K562 (cell line): Measurements from ENCODE around the gene RNF166. TPM values are rescaled to one million over a fixed set of nuclear protein-coding genes. Genes with fewer than 3 reads are reported as not detected.

Experiments
- ATAC-seq: fragments of 200-7000 bp; cut with Tn5 transposase; 3 replicates; pipeline ENCODE4 v1.9.1; 2020; ENCODE audit warnings: moderate library complexity
- BruUV-seq: library from RNA; stranded (reverse); fragments of 400-500 nt; replicated peaks from 2 replicates; lab custom pipeline; 2021; lab: Mats Ljungman, UMichigan
- CTCF ChIA-PET: fragments of 300-600 bp; formaldehyde crosslinking; extraction: SDS; loops from one replicate; lab custom pipeline; 2021; ENCODE audit warnings: low intra/inter-chr PET ratio; lab: Yijun Ruan, JAX
- POLR2A ChIA-PET: fragments of 300-600, 350-650 bp; sonication (Branson Sonifier 250); formaldehyde crosslinking; extraction: SDS; loops from one replicate; lab custom pipeline; 2021; ENCODE audit warnings: antibody characterized with exemption, inconsistent platforms; lab: Yijun Ruan, JAX
- DNase-seq, 4 experiments: peaks; one replicate each; pipeline versions ENCODE4 v3.0.0 to v3.0.0-alpha.2; 2011 to 2018; ENCODE audit warnings: low spot score in 3 of 4, mixed read lengths in 3 of 4; ENCODE audit errors: extremely low read depth in 1 of 4
- FAIRE-seq: peaks from 2 replicates; lab custom pipeline; 2011; peaks lifted over from hg19 to GRCh38; lab: Jason Lieb, UNC
- H2AFZ ChIP-seq: 2 replicates; pipeline ENCODE4 v1.6.0; 2011; ENCODE audit warnings: low read depth, low read length, control low read depth, inconsistent platforms
- H3K27ac ChIP-seq: fragments of 200-600 bp; 3 replicates; pipeline ENCODE4 v1.8.0; 2011; ENCODE audit warnings: low read depth, mild to moderate bottlenecking, control low read depth, inconsistent platforms, low read length, moderate library complexity, mixed read lengths; ENCODE audit errors: extremely low read depth
- H3K27me3 ChIP-seq, 2 experiments: fragments of 300-600 bp in 1 of 2; 2 replicates in 1 of 2; 3 replicates in 1 of 2; pipeline versions ENCODE4 v1.6.0 to v1.8.0; 2011; ENCODE audit warnings: inconsistent platforms in 2 of 2, low read length in 2 of 2, mild to moderate bottlenecking in 1 of 2, mixed read lengths in 1 of 2, moderate library complexity in 1 of 2; ENCODE audit not compliant: control insufficient read depth in 2 of 2, insufficient read depth in 2 of 2
- H3K36me3 ChIP-seq: fragments of 300-600 bp; 3 replicates; pipeline ENCODE4 v1.8.0; 2011; ENCODE audit warnings: mild to moderate bottlenecking, low read length, inconsistent platforms; ENCODE audit not compliant: control insufficient read depth, insufficient read depth
- H3K4me1 ChIP-seq, 2 experiments: fragments of 200-600 bp in 1 of 2; replicated peaks in 1 of 2; 2 replicates in 1 of 2; 3 replicates in 1 of 2; pipeline versions ENCODE4 v1.5.1 to v1.8.0; 2011; ENCODE audit warnings: inconsistent platforms in 2 of 2, low read length in 2 of 2, mild to moderate bottlenecking in 1 of 2, mixed read lengths in 1 of 2, moderate library complexity in 1 of 2; ENCODE audit not compliant: control insufficient read depth in 2 of 2, insufficient read depth in 2 of 2
- H3K4me2 ChIP-seq: 2 replicates; pipeline ENCODE4 v1.6.1; 2011; ENCODE audit warnings: low read length, control low read depth, inconsistent platforms, mixed read lengths; ENCODE audit not compliant: insufficient read depth
- H3K4me3 ChIP-seq: fragments of 200-600 bp; sonication (generic), shearing (Covaris generic); 2 replicates; pipeline ENCODE4 v1.5.1; 2016; ENCODE audit warnings: control low read depth, inconsistent platforms
- H3K79me2 ChIP-seq: fragments of 200-600 bp; 3 replicates; pipeline ENCODE4 v1.8.0; 2011; ENCODE audit warnings: low read length, inconsistent platforms; ENCODE audit not compliant: control insufficient read depth, insufficient read depth
- H3K9ac ChIP-seq, 2 experiments: 2 replicates each; pipeline versions ENCODE4 v1.6.0 to v1.6.1; 2011; ENCODE audit warnings: low read depth in 2 of 2, low read length in 2 of 2, control low read depth in 1 of 2, inconsistent platforms in 1 of 2, mild to moderate bottlenecking in 1 of 2, mixed read lengths in 1 of 2; ENCODE audit not compliant: insufficient read depth in 1 of 2
- H3K9me1 ChIP-seq: one replicate; pipeline ENCODE4 v1.6.0; 2011; ENCODE audit warnings: inconsistent platforms, mild to moderate bottlenecking, low read length, moderate library complexity; ENCODE audit not compliant: control insufficient read depth, insufficient read depth
- H3K9me3 ChIP-seq: replicated peaks from 2 replicates; pipeline ENCODE4 v1.5.1; 2011; ENCODE audit warnings: low read depth, low read length, inconsistent platforms; ENCODE audit not compliant: control insufficient read depth, insufficient read depth
- H4K20me1 ChIP-seq: replicated peaks from 2 replicates; pipeline ENCODE4 v1.6.1; 2011; ENCODE audit warnings: low read length, inconsistent platforms, mixed read lengths; ENCODE audit not compliant: control insufficient read depth, insufficient read depth
- CBFB ChIP-seq: sonication (generic); formaldehyde crosslinking; IDR thresholded peaks from 2 replicates; pipeline ENCODE4 v1.4.0; 2020; ENCODE audit warnings: mild to moderate bottlenecking, missing genetic modification reagents
- GATAD2A ChIP-seq: fragments of 450-650 bp; IDR thresholded peaks from 2 replicates; pipeline ENCODE4 v1.6.1; 2017
- JUN ChIP-seq, 2 experiments: sonication (generic) in 1 of 2; formaldehyde crosslinking in 1 of 2; IDR thresholded peaks; 2 replicates each; pipeline versions ENCODE4 v1.6.1 to v1.8.0; 2012 to 2022; ENCODE audit warnings: borderline replicate concordance in 2 of 2, mild to moderate bottlenecking in 2 of 2, improper control_type of control experiment in 1 of 2, low read depth in 1 of 2, low read length in 1 of 2, missing genetic modification reagents in 1 of 2
- KDM5B ChIP-seq: fragments of 200-600 bp; sonication (generic); IDR thresholded peaks from 2 replicates; pipeline ENCODE4 v1.6.1; 2012; ENCODE audit warnings: low read depth, mild to moderate bottlenecking, moderate library complexity, low read length, control low read depth, inconsistent platforms; ENCODE audit not compliant: insufficient replicate concordance
- KLF10 ChIP-seq: fragments of 250-450 bp; sonication (Bioruptor Pico); IDR thresholded peaks from 2 replicates; pipeline ENCODE4 v1.6.1; 2021; ENCODE audit warnings: matching md5 sums
- MYBL2 ChIP-seq, 2 experiments: fragments of 450-650 bp in 1 of 2; sonication (generic) in 1 of 2; formaldehyde crosslinking in 1 of 2; IDR thresholded peaks; 2 replicates each; pipeline versions ENCODE4 v1.6.1 to v1.8.1; 2017 to 2022; ENCODE audit warnings: borderline replicate concordance in 1 of 2, inconsistent platforms in 1 of 2, low read depth in 1 of 2, mild to moderate bottlenecking in 1 of 2, missing genetic modification reagents in 1 of 2, moderate library complexity in 1 of 2
- PHB2 ChIP-seq: fragments of 450-650 bp; IDR thresholded peaks from 2 replicates; pipeline ENCODE4 v1.6.1; 2017; ENCODE audit warnings: low read depth
- PTRF ChIP-seq: fragments of 450-650 bp; IDR thresholded peaks from 2 replicates; pipeline ENCODE4 v1.6.1; 2016; ENCODE audit warnings: mild to moderate bottlenecking, missing genetic modification characterization, missing compliant biosample characterization
- TEAD1 ChIP-seq, 2 experiments: fragments of 450-650 bp in 1 of 2; sonication (generic) in 1 of 2; formaldehyde crosslinking; IDR thresholded peaks; 2 replicates each; pipeline versions ENCODE4 v1.4.0 to v1.8.0; 2020 to 2022; ENCODE audit warnings: mild to moderate bottlenecking in 2 of 2, missing genetic modification reagents in 1 of 2
- TEAD2 ChIP-seq: fragments of 450-650 bp; IDR thresholded peaks from 2 replicates; pipeline ENCODE4 v1.6.1; 2016; ENCODE audit warnings: missing genetic modification characterization, control low read depth, missing compliant biosample characterization
- ZHX1 ChIP-seq: fragments of 150-350 bp; conservative IDR thresholded peaks from 2 replicates; pipeline ENCODE4 v1.6.1; 2014; ENCODE audit warnings: low read length
- ZNF408 ChIP-seq: fragments of 250-450 bp; sonication (Bioruptor Pico); IDR thresholded peaks from 2 replicates; pipeline ENCODE4 v1.4.0; 2020; ENCODE audit warnings: low read depth, mild to moderate bottlenecking, moderate library complexity
- ZNF449 ChIP-seq: fragments of 250-450 bp; sonication (Bioruptor Pico); IDR thresholded peaks from 2 replicates; pipeline ENCODE4 v1.8.0; 2022; ENCODE audit warnings: moderate library complexity, mild to moderate bottlenecking, inconsistent platforms
- WGBS: fragments of 100-300 bp; shearing (Covaris generic); methylation state at CpG from one replicate; pipeline ENCODE4 v1.1.6; 2016; ENCODE audit warnings: low coverage, mixed read lengths; ENCODE audit not compliant: insufficient coverage; ENCODE audit errors: missing lambda C conversion rate; 5-methylcytosine and 5-hydroxymethylcytosine counted together
- in situ Hi-C: fragments of 300-500 bp; cut with MboI; formaldehyde crosslinking; loops from 4 replicates; pipeline ENCODE4 v1.15.0; 2018; ENCODE audit warnings: inconsistent platforms, mixed read lengths
- intact Hi-C: fragments of 100-400 bp; cut with micrococcal nuclease; formaldehyde crosslinking; loops from 2 replicates; pipeline ENCODE4 v1.14.2; 2022
- polyA plus RNA-seq, 8 experiments: library from polyadenylated mRNA; depleted of rRNA in 4 of 8; stranded (reverse) in 5 of 8; unstranded in 3 of 8; fragments of >200 nt; fragmentation: Nextera tagmentation in 2 of 8; fragmentation: Illumina TruSeq in 1 of 8; extraction: Ambion mirVana in 2 of 8; extraction: Trizol in 1 of 8; gene quantifications; 2 replicates each; pipeline versions ENCODE4 v1.2.1 to v1.2.3, GENCODE V29; 2011 to 2014; ENCODE audit warnings: inconsistent platforms in 1 of 8, missing spikeins in 1 of 8
- total RNA-seq, 7 experiments: library from RNA; depleted of rRNA in 6 of 7; stranded (reverse); fragments of >200 nt in 6 of 7; fragmentation: Illumina TruSeq in 2 of 7; extraction: Trizol in 2 of 7; gene quantifications; 2 replicates each; pipeline versions ENCODE4 v1.2.1 to v1.2.3, GENCODE V29; 2011 to 2021; ENCODE audit warnings: low replicate concordance in 1 of 7
- TF ChIP-seq, protein P1 (sequence below): fragments of 450-650 bp; formaldehyde crosslinking; conservative IDR thresholded peaks from 2 replicates; pipeline ENCODE4 v1.4.0; 2022; ENCODE audit warnings: mild to moderate bottlenecking, missing genetic modification characterization

The RNF166 gene
- total and polyA plus RNA-seq, 9 of the 15 experiments (the other 6 are each of a cell fraction or from before 2014, with no cell fraction given): 0.56 to 60.3 (median 19.5) TPM

GRCh38 chr16:88669980-88670379, 36.2 kb downstream of the RNF166 start:
- H3K4me3 ChIP-seq: no peak overlapping the region
- DNase-seq: no peak
- no peak overlapping the region for H3K4me2 ChIP-seq
- H3K79me2 ChIP-seq: 0 out of 3 replicates have a peak, but pooled peaks cover 4% of the 10 kb centered on the region
- H3K27me3 ChIP-seq: no peaks in the 10 kb centered on the region
- H3K36me3 ChIP-seq: peaks cover 14% of the 10 kb centered on the region; the same call in 2 of the 3 replicates
- H3K9me3 ChIP-seq: no peaks in the 10 kb centered on the region
- in situ Hi-C loops: no loop called here
- no peak overlapping the region for H3K27ac ChIP-seq
- ChIA-PET POLR2A (interaction anchor here (0.7 to 1.7 kb wide), 2 partner anchors 17 to 849 kb away, joined by 4 to 9 read pairs; partner anchors contain the start of gene SNAI3), CTCF (no interaction called here)
- TF ChIP-seq ZNF408 (CRISPR knock-in tag) (no peak), KDM5B (no peak), ZHX1 (no peak), GATAD2A (no peak), PTRF (tag) (no peak), PHB2 (no peak), TEAD2 (tag) (no peak), CBFB (CRISPR knock-in tag) (no peak), MYBL2 (IDR thresholded peaks at IDR 0.05; ENCODE audit: low read depth) (no peak), MYBL2 (CRISPR knock-in tag; IDR thresholded peaks at IDR 0.05; ENCODE audit: borderline replicate concordance) (no peak), JUN (IDR thresholded peaks at IDR 0.05; ENCODE audit: borderline replicate concordance, low read depth, low read length) (no peak), JUN (CRISPR knock-in tag; IDR thresholded peaks at IDR 0.05; ENCODE audit: borderline replicate concordance) (no peak), ZNF449 (CRISPR knock-in tag) (no peak), KLF10 (CRISPR knock-in tag) (no peak), TEAD1 (CRISPR knock-in tag; IDR thresholded peaks at IDR 0.05) (no peak)
- TF ChIP-seq, protein P1, sequence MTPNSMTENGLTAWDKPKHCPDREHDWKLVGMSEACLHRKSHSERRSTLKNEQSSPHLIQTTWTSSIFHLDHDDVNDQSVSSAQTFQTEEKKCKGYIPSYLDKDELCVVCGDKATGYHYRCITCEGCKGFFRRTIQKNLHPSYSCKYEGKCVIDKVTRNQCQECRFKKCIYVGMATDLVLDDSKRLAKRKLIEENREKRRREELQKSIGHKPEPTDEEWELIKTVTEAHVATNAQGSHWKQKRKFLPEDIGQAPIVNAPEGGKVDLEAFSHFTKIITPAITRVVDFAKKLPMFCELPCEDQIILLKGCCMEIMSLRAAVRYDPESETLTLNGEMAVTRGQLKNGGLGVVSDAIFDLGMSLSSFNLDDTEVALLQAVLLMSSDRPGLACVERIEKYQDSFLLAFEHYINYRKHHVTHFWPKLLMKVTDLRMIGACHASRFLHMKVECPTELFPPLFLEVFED (CRISPR knock-in tag): no peak
- no peak for ATAC-seq
- 77% methylated on average over 10 of the region's 10 CpGs for WGBS
- intact Hi-C loops: no loop called here
- FAIRE-seq: no peak
- H3K4me1 ChIP-seq: peaks cover 2 to 25% of the 10 kb centered on the region in 2 experiments; a peak in 4 of 5 replicates
- H4K20me1 ChIP-seq: no peaks in the 10 kb centered on the region
- H3K9me1 ChIP-seq: no peaks in the 10 kb centered on the region
- no peak overlapping the region for H3K9ac ChIP-seq
- BruUV-seq: no TSS peak
- no peak overlapping the region for H2AFZ ChIP-seq
